Activated CD8-positive, alpha-beta memory T cell treated with anti-CD3 and anti-CD28 coated beads, Interleukin-2, amount 50 U/mL, for 1 hour (primary cell): ENCODE measurements around the gene DIPK1C.

ENCODE experiments used
- DNase-seq: peaks from one replicate; pipeline ENCODE4 v3.0.0-alpha.2; 2020; ENCODE audit errors: extremely low read depth

DIPK1C gene

DNA sequence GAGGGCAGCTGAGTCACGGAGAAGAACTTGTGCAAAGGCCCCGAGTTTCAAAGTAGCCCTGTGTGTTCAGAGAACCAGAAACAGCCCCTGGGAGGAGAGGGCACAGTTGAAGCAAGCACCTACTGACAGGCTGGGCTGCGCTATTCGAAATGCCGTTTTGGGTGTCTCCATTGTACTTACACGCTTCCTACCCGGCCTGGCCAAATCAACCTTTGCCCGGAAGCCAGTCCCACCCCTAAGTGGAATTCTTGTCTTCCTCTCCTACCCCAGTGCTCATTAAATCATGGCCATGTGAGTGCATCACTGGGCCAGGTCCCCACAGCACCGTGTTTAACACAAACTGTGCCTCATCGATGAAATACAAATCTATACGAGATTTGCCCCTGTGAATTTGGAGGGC, 6.0 kb downstream of the DIPK1C start:
- no peak for DNase-seq

DNA sequence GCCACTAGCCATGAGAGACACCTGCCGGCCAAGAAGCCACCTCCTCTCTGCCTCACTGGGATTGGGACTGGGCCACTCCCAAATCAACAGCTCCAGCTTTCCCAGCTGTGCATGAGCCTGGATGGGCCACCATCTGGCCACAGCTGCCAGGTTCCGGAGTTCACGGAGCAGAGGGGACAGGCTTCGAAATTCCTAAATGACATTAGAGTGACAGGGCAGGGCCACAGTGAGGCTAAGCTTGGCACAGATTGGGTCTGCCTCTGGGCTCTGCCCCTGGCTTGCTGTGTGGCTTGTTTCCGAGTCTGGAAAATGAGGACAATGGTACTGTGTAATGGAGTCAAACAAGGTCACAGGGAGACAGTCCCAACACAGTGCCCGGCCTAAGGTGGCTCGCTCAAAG, 6.5 kb downstream of the DIPK1C start:
- DNase-seq = no peak

DNA sequence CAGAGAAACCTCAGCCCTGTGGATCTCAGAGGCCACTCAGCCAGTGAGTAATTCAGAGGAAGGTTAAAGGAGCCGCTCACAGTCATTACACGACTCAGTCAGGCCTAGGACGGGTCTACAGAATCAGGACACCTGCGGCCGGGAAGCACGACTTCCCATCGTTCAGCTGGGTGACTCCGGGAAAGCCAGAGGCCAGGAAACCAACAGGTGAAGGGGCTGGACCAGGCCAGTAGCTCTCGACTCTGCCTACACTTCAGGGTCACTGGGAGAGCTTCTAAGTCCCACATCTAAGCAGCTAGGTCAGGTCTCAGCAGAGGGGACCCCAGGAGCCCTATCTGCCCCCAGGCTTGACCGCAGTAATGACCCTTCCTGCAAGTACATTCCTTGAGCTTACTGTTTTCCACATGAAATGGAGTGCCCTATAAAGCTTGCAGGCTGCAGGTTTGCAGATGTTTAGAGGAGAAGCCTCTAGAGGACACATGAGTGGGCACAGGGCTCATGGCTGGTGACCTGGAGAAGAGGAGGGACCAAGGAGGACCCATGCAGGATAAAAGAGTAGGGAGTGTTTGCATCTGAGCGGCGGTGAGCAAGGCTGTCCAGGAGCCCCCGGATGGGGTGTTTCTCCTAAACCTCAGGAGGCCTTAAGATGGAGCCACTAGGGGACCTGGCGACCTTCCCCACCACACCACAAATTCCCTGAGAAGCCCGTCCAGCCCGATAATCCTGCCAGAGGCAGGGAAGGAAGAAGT, 9.5 kb downstream of the DIPK1C start:
- DNase-seq = no peak

DNA sequence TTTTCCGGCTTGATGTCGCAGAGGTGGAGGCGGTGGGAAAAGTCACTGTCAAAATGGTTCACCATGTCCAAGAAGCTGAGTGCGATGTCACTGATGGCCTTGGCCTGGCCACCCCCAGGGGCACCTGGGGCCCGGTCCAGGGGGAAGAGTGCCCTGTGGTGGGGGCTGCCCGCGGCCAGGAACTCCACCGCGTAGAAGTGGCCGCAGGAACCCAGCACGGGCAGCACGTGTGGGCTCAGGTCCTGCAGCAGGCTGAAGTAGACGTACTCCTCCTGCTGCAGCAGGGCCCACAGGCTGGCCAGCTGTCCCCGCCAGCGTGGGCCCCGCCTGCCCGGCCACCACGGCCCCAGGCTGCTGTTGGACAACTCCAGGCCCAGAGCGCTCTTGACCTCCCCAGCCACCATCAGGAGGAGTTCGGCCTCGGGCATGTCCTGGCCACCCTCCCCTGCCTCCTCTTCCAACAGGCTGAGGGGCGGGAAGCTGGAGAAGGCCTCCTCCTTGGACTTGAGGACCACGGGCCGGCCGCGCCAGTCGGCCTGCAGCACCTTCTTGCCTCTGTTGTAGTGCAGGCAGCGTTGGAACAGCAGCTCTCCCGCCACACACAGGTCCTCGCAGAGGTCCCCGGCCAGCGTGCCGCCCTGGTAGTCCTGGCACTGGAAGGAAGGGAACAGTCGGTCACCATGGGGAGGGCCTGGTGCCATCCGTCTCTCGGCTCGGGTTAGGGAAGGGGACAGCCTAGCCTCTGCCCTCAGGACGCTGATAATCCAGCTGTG, 10.3 kb downstream of the DIPK1C start:
- DNase-seq = no peak

DNA sequence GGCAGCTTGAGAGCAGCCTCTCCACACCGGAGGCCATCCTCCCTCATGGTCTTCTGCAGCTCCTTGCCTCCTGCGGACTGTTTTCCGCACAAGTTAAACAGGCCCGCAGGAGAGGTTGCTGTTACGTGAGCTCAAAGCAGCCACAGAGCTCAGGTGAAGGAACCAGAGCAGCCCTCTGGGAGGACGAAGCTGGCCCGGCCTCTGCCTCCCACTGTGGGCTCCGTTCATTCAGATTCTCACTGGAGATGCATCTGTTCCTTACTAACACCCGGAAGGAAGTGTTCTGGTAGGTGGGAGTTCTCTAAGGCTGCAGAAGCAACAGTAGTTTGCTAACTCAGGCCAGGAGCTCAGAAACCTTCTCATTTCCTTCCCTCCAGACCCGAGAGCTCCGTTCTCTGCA, 10.9 kb downstream of the DIPK1C start:
- no peak for DNase-seq

DNA sequence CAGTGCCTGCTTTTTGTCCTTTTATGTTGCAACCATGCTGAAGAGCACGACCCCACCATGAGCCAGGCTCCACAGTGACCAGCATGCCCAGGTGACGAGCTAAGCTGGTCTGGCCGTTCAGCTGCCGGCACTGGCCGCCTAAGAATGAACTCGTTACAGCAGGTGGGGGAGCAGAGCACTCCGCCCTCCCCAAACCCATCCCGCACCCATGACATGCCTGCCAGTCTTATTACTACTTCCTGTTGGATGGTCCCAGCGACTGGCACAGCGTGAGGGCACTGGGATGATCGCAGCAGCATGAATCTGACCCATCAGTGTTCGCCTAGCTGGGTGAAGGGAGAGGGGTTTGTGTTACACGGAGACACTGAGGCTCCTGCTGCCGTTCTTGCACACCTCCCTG, 11.5 kb downstream of the DIPK1C start:
- no peak for DNase-seq

DNA sequence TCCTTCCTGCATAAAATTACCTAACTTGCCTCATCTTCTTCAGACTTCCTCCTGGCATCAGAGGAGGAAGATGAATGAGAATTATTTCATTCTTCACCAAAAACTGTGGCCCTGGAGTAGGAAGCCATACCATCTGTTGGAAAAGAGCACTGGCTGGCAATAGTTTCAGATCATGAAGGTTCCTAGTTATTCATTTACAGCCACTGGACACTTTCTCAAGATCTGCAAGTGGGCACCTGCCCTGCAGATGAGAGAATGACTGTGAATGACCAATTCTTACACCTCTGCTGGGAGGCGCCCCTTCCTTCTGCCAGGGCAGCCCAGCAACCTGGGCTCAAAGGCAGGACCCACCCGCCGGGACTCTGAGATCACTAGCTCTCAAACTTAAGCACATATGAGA, 13.0 kb downstream of the DIPK1C start:
- DNase-seq = no peak

DNA sequence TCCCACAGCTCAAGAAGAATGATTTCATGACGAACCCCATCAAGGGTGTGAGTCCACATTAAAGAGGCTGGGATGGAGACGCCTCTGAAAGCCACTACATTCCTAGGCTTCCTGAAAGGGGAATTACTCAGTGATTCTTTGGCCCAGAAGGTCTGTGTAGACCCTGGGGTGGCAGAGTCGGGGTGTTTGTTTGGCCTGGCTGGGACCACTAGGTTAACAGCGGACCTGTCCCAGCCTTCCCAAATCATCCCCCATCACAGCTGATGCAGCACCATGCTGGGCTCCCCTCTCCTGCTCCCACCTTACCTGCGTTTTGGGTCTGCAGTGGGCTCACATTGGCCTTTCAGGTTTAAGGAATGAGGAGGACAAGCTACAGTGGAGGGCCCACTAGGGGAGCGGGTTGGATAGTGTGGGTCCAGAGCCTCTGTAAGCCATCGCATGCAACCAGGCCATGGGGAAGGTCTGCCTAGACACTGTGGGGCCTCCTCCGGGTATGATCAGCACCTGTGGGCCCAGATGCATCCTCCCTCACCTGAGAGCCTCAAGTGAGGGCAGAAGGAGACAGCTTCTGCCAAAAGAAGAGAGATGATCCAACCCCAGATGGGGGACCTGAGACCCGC, 16.2 kb downstream of the DIPK1C start:
- DNase-seq = no peak

DNA sequence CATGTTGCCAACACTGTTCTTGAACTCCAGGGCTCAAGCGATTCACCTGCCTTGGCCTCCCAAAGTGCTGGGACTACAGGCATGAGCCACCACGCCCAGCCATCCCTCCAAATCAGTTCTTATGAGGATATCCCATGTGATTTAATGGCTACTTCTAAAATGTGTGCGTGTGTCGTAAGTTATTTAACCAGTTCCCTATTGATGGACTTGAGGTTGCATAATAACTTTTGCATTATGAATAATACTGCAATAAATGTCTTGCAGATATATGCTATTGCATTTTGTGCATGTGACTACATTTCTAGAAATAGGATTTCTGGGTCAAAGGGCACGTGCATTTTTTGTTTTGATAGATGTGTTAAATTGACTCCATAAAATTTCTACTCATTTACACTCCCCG, 19.0 kb downstream of the DIPK1C start:
- no peak for DNase-seq

DNA sequence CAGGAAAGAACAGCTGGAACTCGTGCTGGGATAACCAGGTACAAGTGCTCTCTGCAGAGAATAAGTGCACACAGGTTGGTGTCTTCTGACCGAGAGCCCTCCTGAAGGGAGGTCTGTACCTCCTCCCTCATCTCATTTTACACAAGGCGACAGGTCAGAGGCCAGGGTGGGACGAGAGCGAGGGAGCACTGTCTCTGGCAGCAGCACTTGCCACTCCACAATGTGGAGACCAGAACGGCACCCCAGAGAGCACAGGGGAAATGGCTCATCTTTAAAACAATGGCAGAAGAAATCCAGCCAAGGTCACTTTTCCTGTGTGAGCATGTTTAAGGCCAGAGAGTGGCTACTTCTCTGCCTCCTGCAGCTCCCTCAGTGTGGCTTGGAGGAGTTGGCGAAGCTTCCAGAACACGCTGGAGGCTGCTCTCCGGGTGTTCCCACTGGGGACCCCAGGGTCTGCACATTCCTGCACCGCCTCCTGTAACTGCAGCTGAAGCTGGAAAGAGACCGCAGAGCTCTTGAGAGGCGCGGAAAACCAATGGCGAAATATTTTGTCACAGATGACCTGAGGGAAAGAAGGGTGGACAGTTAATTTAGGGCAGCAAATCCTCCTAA, 20.8 kb downstream of the DIPK1C start:
- no peak for DNase-seq

DNA sequence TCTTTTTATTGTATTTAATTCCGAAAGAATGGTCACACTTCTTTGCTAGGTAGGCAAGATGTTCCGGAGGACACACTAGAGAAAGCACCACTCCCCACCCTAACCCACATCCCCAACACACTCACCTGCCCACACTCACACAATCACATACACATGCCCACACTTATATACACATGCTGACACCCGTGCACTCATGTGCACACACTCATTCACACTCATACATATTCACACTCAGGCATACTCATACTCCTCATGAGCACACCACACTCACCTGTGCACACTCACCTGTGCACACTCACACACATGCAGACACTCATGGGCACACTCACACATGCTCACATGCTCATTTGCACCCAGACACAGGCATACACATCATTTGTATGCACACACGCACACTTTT, 21.4 kb downstream of the DIPK1C start:
- DNase-seq = no peak

DNA sequence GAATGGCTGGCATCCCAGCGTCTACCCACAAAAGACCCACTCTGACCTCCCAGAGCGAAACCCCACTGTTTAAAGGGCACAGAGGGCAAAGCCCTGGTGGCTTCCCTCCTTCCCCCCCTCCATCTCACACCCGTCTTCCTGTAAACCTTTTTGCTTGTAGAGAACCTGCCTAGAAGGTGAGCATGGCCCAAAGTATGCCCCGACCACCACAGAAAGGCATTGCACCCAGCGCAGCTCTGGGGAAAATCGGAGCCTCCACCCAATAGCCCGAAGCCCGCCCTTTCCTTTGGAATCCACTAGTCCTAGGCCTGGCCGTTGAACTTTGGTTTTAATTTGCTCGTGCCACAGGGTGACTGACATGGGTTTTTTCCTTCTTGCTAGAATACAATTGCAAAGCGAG, 22.6 kb downstream of the DIPK1C start:
- no peak for DNase-seq

DNA sequence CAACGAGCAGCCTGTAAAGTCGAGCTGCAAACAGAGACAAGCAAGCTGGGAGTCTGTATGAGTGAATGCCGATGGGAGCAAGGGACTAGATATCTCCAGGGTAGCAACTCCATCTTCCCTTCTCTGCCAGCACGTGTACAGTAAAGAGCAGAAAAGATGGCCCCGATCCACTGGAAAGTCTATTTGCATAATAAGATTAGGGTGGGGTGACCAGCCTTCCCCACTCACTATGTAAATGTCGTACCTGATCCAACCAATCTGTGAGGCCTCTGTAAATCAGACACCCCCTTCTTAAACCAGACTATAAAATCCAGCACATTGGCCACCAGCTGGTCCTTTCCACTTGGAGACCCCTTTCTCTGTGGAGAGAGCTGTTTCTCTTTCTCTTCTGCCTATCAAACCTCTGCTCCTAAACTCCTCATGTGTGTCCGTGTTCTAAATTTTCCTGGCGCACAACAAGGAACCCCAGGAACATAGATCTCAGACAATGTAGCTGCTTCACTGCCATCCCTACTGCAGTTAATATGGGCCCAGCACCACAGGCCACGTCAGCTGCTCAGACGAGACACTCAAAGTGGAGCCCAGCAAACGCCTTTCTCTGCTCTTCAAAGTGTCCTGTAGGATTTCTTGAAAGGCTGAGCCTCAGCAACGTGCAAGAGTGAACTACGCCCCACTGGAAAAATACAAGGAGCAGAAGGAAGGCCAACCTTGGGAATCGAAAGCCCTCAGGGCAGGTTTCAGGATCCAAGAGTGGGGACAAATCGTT, 26.1 kb downstream of the DIPK1C start:
- DNase-seq = no peak

DNA sequence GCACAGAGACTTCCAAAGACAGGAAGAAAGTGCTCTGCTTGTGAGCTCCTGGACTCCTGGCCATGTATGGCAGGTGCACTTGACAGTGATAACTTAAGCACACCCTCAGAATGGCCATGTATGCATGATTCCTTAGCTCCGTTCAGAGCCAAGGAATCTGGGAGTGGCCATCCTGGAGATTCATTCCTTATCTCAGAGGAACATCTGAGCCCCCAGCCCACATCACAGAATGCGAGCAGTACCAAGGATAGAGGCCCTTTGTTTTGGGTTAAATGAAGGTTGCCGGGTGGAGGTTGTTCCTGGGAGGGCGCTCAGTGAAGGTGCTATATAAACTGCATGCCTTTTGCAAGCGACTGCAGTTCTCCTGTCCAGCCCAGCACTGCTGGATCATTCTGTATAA, 26.9 kb downstream of the DIPK1C start:
- DNase-seq = no peak

DNA sequence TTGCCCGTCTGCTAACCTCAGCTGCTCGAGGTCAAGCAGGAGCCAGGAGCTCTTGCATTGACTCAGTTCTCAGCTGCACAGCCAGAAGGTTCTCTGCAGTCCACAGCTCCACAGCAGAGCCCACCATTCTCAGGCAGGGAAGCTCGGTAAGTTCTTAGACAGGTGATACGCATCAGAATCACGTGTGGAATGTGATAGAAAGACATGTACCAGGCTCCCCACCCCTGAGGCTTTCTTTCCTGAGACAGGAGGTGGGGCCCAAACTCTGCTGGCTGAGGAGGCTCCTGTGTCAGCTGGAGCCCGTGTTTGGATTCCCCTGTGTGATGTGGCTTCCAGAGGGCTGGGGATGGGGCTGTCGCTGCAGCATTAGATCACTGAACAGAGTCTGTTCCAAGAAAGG, 28.0 kb downstream of the DIPK1C start:
- DNase-seq = no peak

DNA sequence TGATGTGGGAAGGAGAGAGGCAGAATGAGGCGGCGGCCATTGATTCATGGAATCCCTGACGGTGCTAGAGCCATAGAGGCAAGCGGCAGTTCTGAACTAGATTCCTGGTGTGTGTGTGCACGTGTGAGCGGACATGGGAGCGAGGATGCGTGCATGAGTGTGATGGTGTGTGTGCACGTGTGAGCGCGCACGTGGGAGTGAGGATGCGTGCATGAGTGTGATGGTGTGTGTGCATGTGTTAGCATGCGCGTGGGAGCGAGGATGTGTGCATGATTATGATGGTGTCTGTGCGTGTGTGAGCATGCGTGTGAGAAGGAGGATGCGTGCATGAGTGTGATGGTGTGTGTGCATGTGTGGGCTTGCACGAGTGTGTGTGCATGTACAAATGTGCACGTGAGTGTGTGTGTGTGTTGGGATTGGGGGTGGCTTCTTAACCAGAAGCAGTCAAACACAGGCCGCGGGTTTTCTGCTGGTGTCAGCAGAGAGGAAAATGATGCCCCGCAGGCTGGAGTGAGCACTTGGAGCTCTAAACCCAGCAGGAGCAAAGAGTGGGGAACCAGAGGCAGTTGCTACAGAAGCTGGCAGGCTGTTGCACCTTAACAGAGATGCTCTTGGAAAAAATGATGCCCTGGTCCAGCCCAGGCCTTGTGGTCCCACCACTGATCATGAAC, 29.5 kb downstream of the DIPK1C start:
- no peak for DNase-seq

DNA sequence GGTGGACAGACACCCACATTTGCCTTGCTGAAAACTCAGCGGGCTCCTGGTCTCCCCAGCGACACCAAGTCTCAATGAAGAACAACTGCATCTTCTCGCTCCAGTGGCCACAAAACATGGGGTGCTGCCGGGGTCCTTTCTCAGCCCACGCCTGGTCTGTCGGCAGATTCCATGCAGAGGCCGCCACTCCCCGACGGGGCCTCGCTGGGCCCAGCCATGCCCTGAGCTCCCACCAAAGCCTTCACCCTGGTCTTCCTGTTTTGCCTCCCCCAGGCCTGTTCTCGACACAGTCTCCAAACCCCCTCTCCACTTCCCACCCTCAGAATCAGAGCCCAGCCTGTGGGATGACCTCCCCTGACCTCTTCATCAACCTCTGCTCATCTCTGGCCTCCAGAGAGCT, 31.2 kb downstream of the DIPK1C start:
- no peak for DNase-seq

DNA sequence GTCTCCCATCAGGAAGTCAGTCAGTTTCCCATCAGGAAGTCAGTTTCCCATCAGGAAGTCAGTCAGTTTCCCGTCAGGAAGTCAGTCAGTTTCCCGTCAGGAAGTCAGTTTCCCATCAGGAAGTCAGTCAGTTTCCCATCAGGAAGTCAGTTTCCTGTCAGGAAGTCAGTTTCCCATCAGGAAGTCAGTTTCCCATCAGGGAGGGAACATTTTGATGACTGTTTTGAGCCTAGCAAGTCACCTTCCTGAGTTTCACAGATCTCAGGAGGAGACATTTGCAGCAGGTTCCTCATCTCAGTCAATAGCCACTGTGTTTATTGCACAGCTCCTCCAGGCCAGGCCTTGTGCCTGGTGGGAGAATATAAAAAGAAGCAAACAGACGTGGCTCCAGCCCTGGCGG, 31.9 kb downstream of the DIPK1C start:
- DNase-seq = no peak

DNA sequence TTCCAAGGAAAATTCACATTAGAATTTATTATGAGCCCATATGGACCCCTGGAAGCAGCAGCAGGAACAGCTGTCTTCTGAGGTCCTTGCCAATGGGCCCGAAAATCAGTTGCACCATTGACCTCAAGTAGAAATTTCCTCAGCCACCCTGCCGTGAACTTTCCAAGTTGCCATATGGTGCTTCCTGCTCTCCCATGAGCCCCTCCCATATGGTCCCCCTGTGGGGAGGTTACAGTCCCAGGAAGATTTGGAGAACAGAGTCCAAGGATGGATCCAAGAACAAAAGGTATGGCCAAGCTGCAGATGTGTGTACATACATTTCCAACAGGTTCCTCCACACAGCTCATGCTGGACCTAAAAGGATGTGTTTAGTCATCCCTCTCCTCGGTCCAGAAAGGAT, 34.6 kb downstream of the DIPK1C start:
- no peak for DNase-seq

DNA sequence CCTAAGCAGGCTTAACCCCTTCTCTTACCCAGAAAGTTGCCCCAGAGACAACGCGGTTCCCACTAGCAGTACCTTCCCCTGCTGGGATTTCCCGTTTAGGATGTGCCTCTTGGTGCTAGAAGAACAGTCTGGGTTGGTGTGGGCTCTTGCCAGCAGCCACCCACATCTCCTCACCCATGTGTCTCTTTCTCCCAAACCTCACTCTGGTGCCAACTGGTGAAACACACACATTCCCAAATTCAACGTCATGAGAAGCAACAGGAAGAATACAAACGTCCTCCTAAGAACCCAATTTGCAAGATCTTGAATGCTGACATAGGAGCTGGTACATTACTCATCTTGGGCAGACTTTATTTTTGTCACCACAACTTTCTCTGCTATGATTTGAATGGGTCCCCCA, 36.2 kb downstream of the DIPK1C start:
- DNase-seq = no peak

DNA sequence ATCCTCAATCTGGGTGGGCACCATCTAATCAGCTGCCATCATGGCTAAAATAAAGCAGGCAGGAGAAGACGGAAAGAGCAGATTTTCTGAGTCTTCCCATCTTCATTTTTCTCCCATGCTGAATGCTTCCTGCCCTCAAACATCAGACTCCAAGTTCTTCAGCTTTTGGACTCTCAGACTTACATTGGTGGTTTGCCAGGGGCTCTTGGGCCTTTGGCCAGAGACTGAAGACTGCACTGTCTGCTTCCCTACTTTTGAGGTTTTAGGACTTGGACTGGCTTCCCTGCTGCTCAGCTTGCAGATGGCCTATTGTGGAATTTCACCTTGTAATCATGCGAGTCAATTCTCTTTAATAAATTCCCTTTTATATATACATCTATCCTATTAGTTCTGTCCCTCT, 36.6 kb downstream of the DIPK1C start:
- no peak for DNase-seq
